ENCODE data around the gene HSPA1B. TPM values are rescaled to one million over a fixed set of nuclear protein-coding genes. Genes with fewer than 3 reads are reported as not detected.
"Not testable (repeated sequence)": the region's sequence is repeated elsewhere in the genome, so short reads cannot be mapped to it uniquely, and the experiment has no call there.

HSPA1B gene
- polyA plus RNA-seq, 2 of the 4 experiments (the other 2 are of a cell fraction) = 70.6 to 125 TPM

DNA sequence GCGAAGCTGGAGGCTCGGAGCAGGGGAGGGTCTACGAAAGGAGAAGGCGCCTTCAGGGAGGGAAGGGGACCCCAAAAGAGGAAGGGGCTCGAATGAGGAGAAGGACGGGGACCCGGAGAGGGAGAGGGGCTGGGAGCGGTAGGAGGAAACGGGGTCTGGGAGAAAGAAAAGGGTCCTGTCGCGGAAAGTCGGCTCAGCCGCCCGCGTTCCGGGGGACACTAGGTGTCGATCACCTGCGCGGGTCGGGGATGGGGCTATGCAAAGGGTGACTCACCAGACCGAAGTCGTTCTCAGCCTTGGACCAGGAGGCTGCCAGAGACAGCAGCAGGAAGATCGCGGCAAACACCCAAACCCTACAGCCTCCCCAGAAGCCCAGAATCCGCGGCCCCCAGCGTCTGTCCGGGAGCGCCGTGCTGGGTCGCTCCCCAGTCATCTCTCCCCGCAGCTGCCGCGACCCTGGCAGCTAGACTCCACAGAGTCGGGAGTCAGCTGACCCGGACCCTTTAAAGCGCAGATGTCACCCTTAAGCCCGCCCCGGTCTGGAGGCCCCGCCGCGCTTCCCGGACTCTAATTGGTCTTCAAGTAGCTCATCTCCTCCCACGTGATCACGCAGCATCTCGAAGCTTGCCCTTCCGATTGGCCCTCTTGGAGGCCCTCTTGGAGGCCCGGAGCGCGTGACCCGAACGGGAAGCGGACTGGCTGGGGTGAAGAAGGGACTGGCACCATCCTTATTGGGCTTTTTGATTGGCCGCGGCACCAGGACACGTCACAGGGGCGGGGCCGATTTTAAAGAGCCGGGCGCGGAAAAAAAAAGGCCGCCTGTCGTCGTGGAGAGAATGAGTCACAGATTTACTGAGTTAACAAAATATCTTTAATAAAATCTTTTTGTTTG is 35.1 kb downstream of the HSPA1B start, which contains the start of gene NEU1 (continued):
- TF ChIP-seq, protein P1, sequence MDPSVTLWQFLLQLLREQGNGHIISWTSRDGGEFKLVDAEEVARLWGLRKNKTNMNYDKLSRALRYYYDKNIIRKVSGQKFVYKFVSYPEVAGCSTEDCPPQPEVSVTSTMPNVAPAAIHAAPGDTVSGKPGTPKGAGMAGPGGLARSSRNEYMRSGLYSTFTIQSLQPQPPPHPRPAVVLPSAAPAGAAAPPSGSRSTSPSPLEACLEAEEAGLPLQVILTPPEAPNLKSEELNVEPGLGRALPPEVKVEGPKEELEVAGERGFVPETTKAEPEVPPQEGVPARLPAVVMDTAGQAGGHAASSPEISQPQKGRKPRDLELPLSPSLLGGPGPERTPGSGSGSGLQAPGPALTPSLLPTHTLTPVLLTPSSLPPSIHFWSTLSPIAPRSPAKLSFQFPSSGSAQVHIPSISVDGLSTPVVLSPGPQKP (IDR thresholded peaks at IDR 0.05; ENCODE audit: low read depth, low read length) = no peak
- TF ChIP-seq, protein P2, sequence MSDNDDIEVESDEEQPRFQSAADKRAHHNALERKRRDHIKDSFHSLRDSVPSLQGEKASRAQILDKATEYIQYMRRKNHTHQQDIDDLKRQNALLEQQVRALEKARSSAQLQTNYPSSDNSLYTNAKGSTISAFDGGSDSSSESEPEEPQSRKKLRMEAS (IDR thresholded peaks at IDR 0.05) = peak; percentile 71
- TF ChIP-seq JUNB (IDR thresholded peaks at IDR 0.05) (no peak), CEBPB (IDR thresholded peaks at IDR 0.05) (no peak), RFX5 (IDR thresholded peaks at IDR 0.05) (peak; percentile 77; the same call in 1 of the 2 replicates)

DNA sequence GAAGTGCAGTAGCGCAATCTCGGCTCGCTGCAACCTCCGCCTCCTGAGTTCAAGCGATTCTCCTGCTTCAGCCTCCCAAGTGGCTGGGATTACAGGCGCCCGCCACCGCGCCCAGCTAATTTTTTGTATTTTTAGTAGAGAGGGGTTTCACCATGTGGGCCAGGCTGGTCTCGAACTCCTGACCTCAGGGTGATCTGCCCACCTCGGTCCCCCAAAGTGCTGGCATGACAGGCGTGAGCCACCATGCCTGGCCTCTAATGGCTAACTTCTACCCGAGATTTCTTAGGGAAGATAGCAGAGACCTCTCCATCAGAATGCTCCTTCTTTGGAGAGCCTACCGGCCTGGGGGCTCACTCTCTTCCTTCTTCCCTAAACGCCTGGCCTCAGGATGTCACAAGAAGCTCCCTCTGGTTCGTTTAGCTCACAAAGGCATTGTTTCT is 36.6 kb downstream of the HSPA1B start:
- POLR2A ChIA-PET; H3K9me3 ChIP-seq; H3K4me1 ChIP-seq; DNase-seq (ENCODE audit: low read depth in 1 of 2, low spot score in 1 of 2); ATAC-seq; FAIRE-seq: not testable (repeated sequence)
- CTCF ChIA-PET = interaction anchor here (0.6 to 2.6 kb wide), 18 partner anchors 11 to 237 kb away, joined by 3 to 11 read pairs (median 3); partner anchors contain the start of gene LY6G5B
- Histone ChIP-seq H3K4me2 (peak overlapping the region; percentile 95), H3K27ac (peak overlapping the region; percentile 61 to 81), H3K4me3 (peak overlapping the region; percentile 63)
- 42% methylated on average over 16 of the region's 16 CpGs for WGBS (ENCODE audit: missing lambda C conversion rate)

DNA sequence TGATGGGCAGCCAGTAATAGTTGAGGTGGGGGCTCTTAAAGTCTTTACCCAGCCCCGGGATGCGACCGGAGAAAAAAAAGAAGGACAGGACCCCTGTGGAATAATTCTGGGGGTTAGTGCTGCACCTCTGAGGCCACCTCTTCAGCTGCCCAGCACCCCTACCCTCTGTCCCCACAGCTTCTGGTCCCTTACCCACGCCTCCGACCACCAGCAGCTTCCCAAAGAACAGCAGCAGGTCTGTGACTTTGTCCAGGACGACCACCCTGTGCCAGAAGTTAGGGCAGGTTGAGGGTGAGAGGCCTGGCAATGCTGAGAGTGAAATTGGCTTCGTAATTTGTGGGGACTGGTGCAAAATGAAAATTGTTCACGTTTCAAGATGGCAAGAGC is 37.3 kb downstream of the HSPA1B start:
- ATAC-seq = no peak
- Histone ChIP-seq H3K27ac (no peak overlapping the region), H3K4me3 (no peak overlapping the region), H3K4me2 (no peak overlapping the region), H3K4me1 (peaks cover 4% of the 10 kb centered on the region; the same call in 1 of the 3 replicates), H3K9me3 (no peaks in the 10 kb centered on the region)
- TF ChIP-seq ESRRA (IDR thresholded peaks at IDR 0.05; ENCODE audit: borderline replicate concordance, low read length) = no peak
- TF ChIP-seq JUNB (IDR thresholded peaks at IDR 0.05) = no peak
- TF ChIP-seq HEYL (CRISPR knock-in tag; IDR thresholded peaks at IDR 0.05) = no peak
- TF ChIP-seq SMC3 (IDR thresholded peaks at IDR 0.05) = no peak
- no peak for TF ChIP-seq NFE2L2 (conservative IDR thresholded peaks at IDR 0.05; ENCODE audit: low read length)
- TF ChIP-seq ZSCAN20 (CRISPR knock-in tag; IDR thresholded peaks at IDR 0.05) = no peak
- TF ChIP-seq, protein P1 (IDR thresholded peaks at IDR 0.05; ENCODE audit: low read depth, low read length) = no peak
- TF ChIP-seq PHF8 (IDR thresholded peaks at IDR 0.05; ENCODE audit: borderline replicate concordance, low read depth) = no peak
- TF ChIP-seq, protein P3, sequence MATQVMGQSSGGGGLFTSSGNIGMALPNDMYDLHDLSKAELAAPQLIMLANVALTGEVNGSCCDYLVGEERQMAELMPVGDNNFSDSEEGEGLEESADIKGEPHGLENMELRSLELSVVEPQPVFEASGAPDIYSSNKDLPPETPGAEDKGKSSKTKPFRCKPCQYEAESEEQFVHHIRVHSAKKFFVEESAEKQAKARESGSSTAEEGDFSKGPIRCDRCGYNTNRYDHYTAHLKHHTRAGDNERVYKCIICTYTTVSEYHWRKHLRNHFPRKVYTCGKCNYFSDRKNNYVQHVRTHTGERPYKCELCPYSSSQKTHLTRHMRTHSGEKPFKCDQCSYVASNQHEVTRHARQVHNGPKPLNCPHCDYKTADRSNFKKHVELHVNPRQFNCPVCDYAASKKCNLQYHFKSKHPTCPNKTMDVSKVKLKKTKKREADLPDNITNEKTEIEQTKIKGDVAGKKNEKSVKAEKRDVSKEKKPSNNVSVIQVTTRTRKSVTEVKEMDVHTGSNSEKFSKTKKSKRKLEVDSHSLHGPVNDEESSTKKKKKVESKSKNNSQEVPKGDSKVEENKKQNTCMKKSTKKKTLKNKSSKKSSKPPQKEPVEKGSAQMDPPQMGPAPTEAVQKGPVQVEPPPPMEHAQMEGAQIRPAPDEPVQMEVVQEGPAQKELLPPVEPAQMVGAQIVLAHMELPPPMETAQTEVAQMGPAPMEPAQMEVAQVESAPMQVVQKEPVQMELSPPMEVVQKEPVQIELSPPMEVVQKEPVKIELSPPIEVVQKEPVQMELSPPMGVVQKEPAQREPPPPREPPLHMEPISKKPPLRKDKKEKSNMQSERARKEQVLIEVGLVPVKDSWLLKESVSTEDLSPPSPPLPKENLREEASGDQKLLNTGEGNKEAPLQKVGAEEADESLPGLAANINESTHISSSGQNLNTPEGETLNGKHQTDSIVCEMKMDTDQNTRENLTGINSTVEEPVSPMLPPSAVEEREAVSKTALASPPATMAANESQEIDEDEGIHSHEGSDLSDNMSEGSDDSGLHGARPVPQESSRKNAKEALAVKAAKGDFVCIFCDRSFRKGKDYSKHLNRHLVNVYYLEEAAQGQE (IDR thresholded peaks at IDR 0.05) = no peak
- TF ChIP-seq, protein P4, sequence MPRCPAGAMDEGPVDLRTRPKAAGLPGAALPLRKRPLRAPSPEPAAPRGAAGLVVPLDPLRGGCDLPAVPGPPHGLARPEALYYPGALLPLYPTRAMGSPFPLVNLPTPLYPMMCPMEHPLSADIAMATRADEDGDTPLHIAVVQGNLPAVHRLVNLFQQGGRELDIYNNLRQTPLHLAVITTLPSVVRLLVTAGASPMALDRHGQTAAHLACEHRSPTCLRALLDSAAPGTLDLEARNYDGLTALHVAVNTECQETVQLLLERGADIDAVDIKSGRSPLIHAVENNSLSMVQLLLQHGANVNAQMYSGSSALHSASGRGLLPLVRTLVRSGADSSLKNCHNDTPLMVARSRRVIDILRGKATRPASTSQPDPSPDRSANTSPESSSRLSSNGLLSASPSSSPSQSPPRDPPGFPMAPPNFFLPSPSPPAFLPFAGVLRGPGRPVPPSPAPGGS (IDR thresholded peaks at IDR 0.05) = no peak
- TF ChIP-seq, protein P5, sequence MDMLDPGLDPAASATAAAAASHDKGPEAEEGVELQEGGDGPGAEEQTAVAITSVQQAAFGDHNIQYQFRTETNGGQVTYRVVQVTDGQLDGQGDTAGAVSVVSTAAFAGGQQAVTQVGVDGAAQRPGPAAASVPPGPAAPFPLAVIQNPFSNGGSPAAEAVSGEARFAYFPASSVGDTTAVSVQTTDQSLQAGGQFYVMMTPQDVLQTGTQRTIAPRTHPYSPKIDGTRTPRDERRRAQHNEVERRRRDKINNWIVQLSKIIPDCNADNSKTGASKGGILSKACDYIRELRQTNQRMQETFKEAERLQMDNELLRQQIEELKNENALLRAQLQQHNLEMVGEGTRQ (IDR thresholded peaks at IDR 0.05) = no peak
- no peak for TF ChIP-seq ZNF302 (CRISPR knock-in tag; IDR thresholded peaks at IDR 0.05)
- no peak for TF ChIP-seq HOXB13 (CRISPR knock-in tag; IDR thresholded peaks at IDR 0.05; ENCODE audit: low read depth)
- TF ChIP-seq RCOR1 (IDR thresholded peaks at IDR 0.05; ENCODE audit: low read depth, low read length) = no peak
- no peak for TF ChIP-seq RNF2 (IDR thresholded peaks at IDR 0.05; ENCODE audit: borderline replicate concordance, low read depth)
- TF ChIP-seq RFX5 (IDR thresholded peaks at IDR 0.05) = no peak
- TF ChIP-seq CBX8 (IDR thresholded peaks at IDR 0.05) = no peak
- no peak for TF ChIP-seq NPAS2 (CRISPR knock-in tag; IDR thresholded peaks at IDR 0.05; ENCODE audit: borderline replicate concordance)
- no peak for TF ChIP-seq HOXA7 (CRISPR knock-in tag; IDR thresholded peaks at IDR 0.05)
- TF ChIP-seq FOXS1 (CRISPR knock-in tag; IDR thresholded peaks at IDR 0.05) = no peak
- FAIRE-seq = no peak
- POLR2A ChIA-PET = no interaction called here
- 68% methylated on average over 8 of the region's 8 CpGs for WGBS (ENCODE audit: missing lambda C conversion rate)
- CTCF ChIA-PET = interaction anchor here (0.9 to 1.6 kb wide), 6 partner anchors 8 to 201 kb away, joined by 3 to 6 read pairs (median 3); no protein-coding TSS in a partner anchor
- no peak for DNase-seq (ENCODE audit: low read depth in 1 of 2, low spot score in 1 of 2)

All from A549 (cell line).